CD8-positive, alpha-beta memory T cell (primary cell): ENCODE data around the gene ARHGEF40. TPM values are rescaled to one million over a fixed set of nuclear protein-coding genes. Genes with fewer than 3 reads are reported as not detected.
"Not testable (repeated sequence)": the region's sequence is repeated elsewhere in the genome, so short reads cannot be mapped to it uniquely, and the experiment has no call there.

Experiments
- CTCF ChIA-PET: fragments of 350-600 bp; sonication (Branson Sonifier 250); formaldehyde crosslinking; loops from one replicate; lab custom pipeline; 2021; ENCODE audit warnings: antibody characterized with exemption; lab: Charles Lee
- POLR2A ChIA-PET: fragments of 350-600 bp; sonication (Branson Sonifier 250); formaldehyde crosslinking; loops from one replicate; lab custom pipeline; 2021; ENCODE audit warnings: antibody characterized with exemption; lab: Charles Lee
- DNase-seq, 5 donors: peaks; one replicate each; pipeline versions ENCODE4 v3.0.0 to v3.0.0-alpha.2; 2020 to 2022; ENCODE audit warnings: mixed read lengths in 1 of 5
- H3K27ac ChIP-seq: one replicate; pipeline ENCODE4 v1.7.0; 2013; ENCODE audit warnings: low read depth, mild to moderate bottlenecking, low read length, moderate library complexity
- H3K27me3 ChIP-seq: 2 replicates; pipeline ENCODE4 v1.7.0; 2013; ENCODE audit warnings: low read length, mild to moderate bottlenecking; ENCODE audit not compliant: insufficient read depth, poor library complexity, severe bottlenecking
- H3K36me3 ChIP-seq: 2 replicates; pipeline ENCODE4 v1.7.0; 2013; ENCODE audit warnings: mild to moderate bottlenecking, low read length, moderate library complexity; ENCODE audit not compliant: insufficient read depth
- H3K4me1 ChIP-seq: 2 replicates; pipeline ENCODE4 v1.7.0; 2013; ENCODE audit warnings: mild to moderate bottlenecking, low read length, moderate library complexity; ENCODE audit not compliant: insufficient read depth
- H3K4me3 ChIP-seq: 2 replicates; pipeline ENCODE4 v1.7.0; 2013; ENCODE audit warnings: mild to moderate bottlenecking, low read length
- H3K9me3 ChIP-seq: 2 replicates; pipeline ENCODE4 v1.7.0; 2013; ENCODE audit warnings: mild to moderate bottlenecking, low read length
- H3K27ac Mint-ChIP-seq, 8 donors: one replicate each; pipeline ENCODE4 v1.8.0; 2020 to 2021; ENCODE audit warnings: mixed read lengths in 8 of 8, mild to moderate bottlenecking in 6 of 8, inconsistent platforms in 3 of 8, moderate library complexity in 3 of 8
- H3K27me3 Mint-ChIP-seq, 2 donors: one replicate each; pipeline ENCODE4 v1.8.0; 2020 to 2021; ENCODE audit warnings: mixed read lengths in 2 of 2, mild to moderate bottlenecking in 1 of 2, moderate library complexity in 1 of 2
- H3K36me3 Mint-ChIP-seq, 3 donors: one replicate each; pipeline ENCODE4 v1.8.0; 2020 to 2021; ENCODE audit warnings: mixed read lengths in 3 of 3, inconsistent platforms in 1 of 3, mild to moderate bottlenecking in 1 of 3
- H3K4me1 Mint-ChIP-seq, 3 donors: one replicate each; pipeline ENCODE4 v1.8.0; 2020 to 2021; ENCODE audit warnings: mixed read lengths in 3 of 3, inconsistent platforms in 1 of 3, mild to moderate bottlenecking in 1 of 3
- H3K4me3 Mint-ChIP-seq, 7 donors: one replicate each; pipeline ENCODE4 v1.8.0; 2020 to 2021; ENCODE audit warnings: mixed read lengths in 7 of 7, mild to moderate bottlenecking in 6 of 7, moderate library complexity in 4 of 7, inconsistent platforms in 2 of 7
- H3K9me3 Mint-ChIP-seq, 5 donors: one replicate each; pipeline ENCODE4 v1.8.0; 2020 to 2022; ENCODE audit warnings: mixed read lengths in 5 of 5, mild to moderate bottlenecking in 3 of 5, moderate library complexity in 2 of 5, inconsistent platforms in 1 of 5
- polyA plus RNA-seq: library from polyadenylated mRNA; unstranded; fragments of 300-500 nt; fragmentation: Illumina TruSeq; gene quantifications from one replicate; pipeline ENCODE4 v1.2.3, GENCODE V29; 2021
- total RNA-seq, 2 experiments: library from RNA; stranded (reverse); gene quantifications; one replicate each; pipeline ENCODE4 v1.2.3, GENCODE V29; 2021

The ARHGEF40 gene
- total and polyA plus RNA-seq, 3 experiments from 2014 or later = 0.16 to 0.40 (median 0.39) TPM

DNA sequence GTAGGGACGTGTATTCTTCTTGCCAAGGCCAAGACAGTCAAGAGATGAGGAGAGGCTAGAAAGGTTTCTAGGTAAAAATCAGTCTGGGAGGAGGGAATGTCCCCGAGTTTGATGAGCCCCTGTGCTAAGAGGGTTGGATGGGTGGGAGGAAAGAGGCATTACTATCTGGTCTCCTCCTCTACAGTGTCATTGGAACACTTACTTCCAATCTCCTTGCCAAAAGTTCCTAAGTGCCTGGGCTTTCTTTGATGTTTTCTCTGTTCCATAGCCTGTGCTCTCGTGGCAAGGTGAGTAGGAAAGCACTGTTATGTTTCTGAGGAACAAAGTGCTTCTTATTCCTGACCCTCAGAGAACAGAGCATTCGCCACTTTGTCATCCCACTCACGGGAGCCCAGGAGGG lies 35.4 kb upstream of the ARHGEF40 start, which contains the start of gene RNASE13:
Gene RNASE13 (minus strand): TSS at position 101 of the 400 bp plus-strand sequence. CDS start 519 bp downstream, outside the sequence.
- Histone ChIP-seq H3K27me3 (no peaks in the 10 kb centered on the region), H3K4me1 (no peaks in the 10 kb centered on the region), H3K27ac (no peak within 1 kb of the TSS), H3K9me3 (no peaks in the 10 kb centered on the region), H3K36me3 (no peaks in the 10 kb centered on the region), H3K4me3 (no peak within 1 kb of the TSS)
- Mint-ChIP-seq H3K27ac (peak within 1 kb of the TSS in 1 of 8 donors; percentile 77), H3K4me1 (no peaks in the 10 kb centered on the region), H3K36me3 (no peaks in the 10 kb centered on the region), H3K9me3 (no peaks in the 10 kb centered on the region), H3K27me3 (peaks cover 5 to 7% of the 10 kb centered on the region in 2 donors), H3K4me3 (no peak within 1 kb of the TSS)
- DNase-seq = no peak
- CTCF ChIA-PET = interaction anchor here (2.5 to 6.4 kb wide), 2 partner anchors 20 to 58 kb away, joined by 6 to 54 read pairs; no protein-coding TSS in a partner anchor
- POLR2A ChIA-PET = no interaction called here

GRCh38 chr14:21036751-21037150 lies 33.4 kb upstream of the ARHGEF40 start:
- no peaks in the 10 kb centered on the region for H3K4me1 ChIP-seq
- peaks cover 5 to 11% of the 10 kb centered on the region in 2 donors for H3K27me3 Mint-ChIP-seq
- H3K4me1 Mint-ChIP-seq = no peaks in the 10 kb centered on the region
- H3K27ac Mint-ChIP-seq = no peak overlapping the region
- H3K9me3 Mint-ChIP-seq = no peaks in the 10 kb centered on the region
- H3K27ac ChIP-seq = no peak overlapping the region
- H3K4me3 ChIP-seq = no peak overlapping the region
- ChIA-PET POLR2A (no interaction called here), CTCF (interaction anchor here (1.0 to 6.4 kb wide), 3 partner anchors 22 to 67 kb away, joined by 3 to 54 read pairs (median 8); no protein-coding TSS in a partner anchor)
- no peak overlapping the region for H3K4me3 Mint-ChIP-seq
- H3K27me3 ChIP-seq = no peaks in the 10 kb centered on the region
- no peaks in the 10 kb centered on the region for H3K36me3 Mint-ChIP-seq
- no peak for DNase-seq
- H3K36me3 ChIP-seq = no peaks in the 10 kb centered on the region
- H3K9me3 ChIP-seq = no peaks in the 10 kb centered on the region

- Mint-ChIP-seq H3K27ac (no peak overlapping the region), H3K36me3 (no peaks in the 10 kb centered on the region), H3K9me3 (no peaks in the 10 kb centered on the region), H3K4me3 (no peak overlapping the region), H3K4me1 (no peaks in the 10 kb centered on the region), H3K27me3 (peaks cover 5 to 16% of the 10 kb centered on the region in 2 donors)
- CTCF ChIA-PET = interaction anchor here (1.0 to 6.4 kb wide), 2 partner anchors 22 to 66 kb away, joined by 3 to 54 read pairs; no protein-coding TSS in a partner anchor
- no peak for DNase-seq
- no peaks in the 10 kb centered on the region for H3K27me3 ChIP-seq
- POLR2A ChIA-PET = no interaction called here
- H3K27ac ChIP-seq = no peak overlapping the region
- no peaks in the 10 kb centered on the region for H3K36me3 ChIP-seq
- H3K4me1 ChIP-seq = no peaks in the 10 kb centered on the region
- no peaks in the 10 kb centered on the region for H3K9me3 ChIP-seq
- no peak overlapping the region for H3K4me3 ChIP-seq
These were observed 32.9 kb upstream of the ARHGEF40 start for GRCh38 chr14:21037156-21037555.

DNA sequence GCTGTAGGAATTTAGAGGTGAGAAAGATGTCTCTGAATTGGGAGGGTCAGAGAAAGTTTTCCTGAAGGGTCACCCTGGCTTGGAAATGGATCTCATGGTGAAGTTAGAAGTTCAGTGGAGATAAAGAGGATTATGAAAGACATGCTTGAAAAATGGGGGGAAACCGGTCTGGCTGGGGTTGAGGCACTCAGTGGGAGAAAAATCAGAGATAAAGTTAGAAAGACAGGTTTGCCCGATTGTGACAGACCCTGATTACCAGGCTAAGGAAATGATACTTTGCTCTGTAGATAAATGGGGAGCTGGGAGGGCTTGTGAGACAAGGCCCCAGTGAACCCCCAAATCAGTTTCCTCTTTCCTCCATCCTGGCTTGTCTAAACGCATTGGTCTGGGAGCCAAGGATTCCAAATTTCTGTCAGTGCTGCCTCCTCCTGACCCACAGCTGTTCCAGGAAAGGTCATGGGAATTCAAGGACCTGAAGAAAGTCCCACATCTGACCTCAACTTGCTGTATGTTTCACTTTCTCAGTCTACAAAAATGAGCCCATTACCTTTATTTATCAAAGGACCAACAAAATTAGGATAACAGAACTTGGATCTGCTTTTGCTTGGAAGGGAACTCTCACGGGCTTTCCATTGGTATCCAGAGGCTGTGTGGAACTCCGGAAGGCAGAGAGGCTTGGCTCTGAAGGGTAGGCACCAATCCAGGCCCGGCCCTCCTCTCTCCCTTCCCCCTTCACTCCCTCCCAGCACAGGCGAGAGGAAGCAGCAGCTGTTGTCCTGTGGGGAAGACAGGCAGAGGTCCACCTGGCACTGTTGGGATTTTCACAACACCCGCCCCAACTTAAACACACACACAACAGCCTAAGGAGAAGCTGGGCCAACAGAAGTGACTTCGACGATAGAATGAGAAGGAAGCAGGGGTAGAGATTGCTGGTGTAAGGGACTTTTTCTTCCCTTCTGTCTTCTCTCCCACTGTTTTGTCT lies 31.4 kb upstream of the ARHGEF40 start:
- Mint-ChIP-seq H3K4me3 (no peak overlapping the region), H3K27me3 (peaks cover 10 to 26% of the 10 kb centered on the region in 2 donors), H3K4me1 (no peaks in the 10 kb centered on the region), H3K36me3 (no peaks in the 10 kb centered on the region), H3K9me3 (no peaks in the 10 kb centered on the region), H3K27ac (no peak overlapping the region)
- DNase-seq = no peak
- no peaks in the 10 kb centered on the region for H3K36me3 ChIP-seq
- no peak overlapping the region for H3K27ac ChIP-seq
- CTCF ChIA-PET = interaction anchor here (1.6 to 4.8 kb wide), 4 partner anchors 15 to 68 kb away, joined by 3 to 133 read pairs (median 11); partner anchors contain the start of gene NDRG2
- H3K9me3 ChIP-seq = no peaks in the 10 kb centered on the region
- POLR2A ChIA-PET = interaction anchor here (1.1 kb wide), 1 partner anchor 24 kb away, joined by 3 read pairs; no protein-coding TSS in a partner anchor
- no peaks in the 10 kb centered on the region for H3K27me3 ChIP-seq
- no peaks in the 10 kb centered on the region for H3K4me1 ChIP-seq
- no peak overlapping the region for H3K4me3 ChIP-seq

GRCh38 chr14:21039585-21040369 lies 30.3 kb upstream of the ARHGEF40 start:
- CTCF ChIA-PET = interaction anchor here (0.8 to 4.8 kb wide), 15 partner anchors 8 to 70 kb away, joined by 3 to 133 read pairs (median 4); partner anchors contain the start of genes NDRG2 and TPPP2
- no peaks in the 10 kb centered on the region for H3K36me3 ChIP-seq
- Mint-ChIP-seq H3K9me3 (no peaks in the 10 kb centered on the region), H3K36me3 (no peaks in the 10 kb centered on the region), H3K4me1 (peaks cover 6 to 8% (median 8%) of the 10 kb centered on the region in 3 donors), H3K27me3 (peaks cover 12 to 30% of the 10 kb centered on the region in 2 donors), H3K4me3 (no peak overlapping the region), H3K27ac (no peak overlapping the region)
- DNase-seq = peak in 3 of 5 donors; percentile 24 to 53 (median 53)
- peaks cover 6% of the 10 kb centered on the region for H3K4me1 ChIP-seq
- H3K9me3 ChIP-seq = no peaks in the 10 kb centered on the region
- no peak overlapping the region for H3K4me3 ChIP-seq
- POLR2A ChIA-PET = interaction anchor here (1.1 to 1.2 kb wide), 2 partner anchors 25 kb away, joined by 3 to 6 read pairs; no protein-coding TSS in a partner anchor
- H3K27ac ChIP-seq = no peak overlapping the region
- H3K27me3 ChIP-seq = no peaks in the 10 kb centered on the region

DNA sequence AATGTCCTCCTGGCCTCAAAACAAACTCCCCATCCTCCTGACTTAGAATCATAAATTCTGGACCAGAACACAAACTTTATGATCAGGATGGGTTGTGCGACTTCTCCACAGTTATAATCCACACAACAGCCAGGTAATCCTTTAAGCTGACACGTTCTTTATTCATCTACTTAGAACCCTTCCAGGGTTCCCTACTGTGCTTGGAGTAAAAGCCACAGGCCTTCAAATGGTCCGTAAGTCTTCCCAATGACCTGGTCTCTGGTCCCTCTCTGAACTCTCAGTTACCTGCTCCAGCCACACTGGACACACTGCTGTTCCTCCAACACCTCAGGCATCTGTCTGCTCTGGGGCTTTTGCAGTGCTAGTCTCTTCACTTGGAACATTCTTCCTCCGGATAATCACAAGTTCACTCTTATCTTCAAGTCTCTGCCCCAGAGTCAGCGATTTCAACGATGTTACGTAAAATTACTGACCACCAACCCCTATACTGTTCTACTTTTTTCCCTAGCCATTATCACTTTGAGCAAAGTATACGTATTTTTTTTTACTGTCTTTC lies 29.7 kb upstream of the ARHGEF40 start:
- Mint-ChIP-seq H3K27ac (no peak overlapping the region), H3K9me3 (no peaks in the 10 kb centered on the region), H3K4me3 (no peak overlapping the region), H3K27me3 (peaks cover 12 to 37% of the 10 kb centered on the region in 2 donors), H3K4me1 (peaks cover 6 to 11% (median 9%) of the 10 kb centered on the region in 3 donors), H3K36me3 (no peaks in the 10 kb centered on the region)
- Histone ChIP-seq H3K4me1 (peaks cover 6% of the 10 kb centered on the region), H3K27me3 (no peaks in the 10 kb centered on the region), H3K27ac (no peak overlapping the region), H3K9me3 (no peaks in the 10 kb centered on the region), H3K36me3 (no peaks in the 10 kb centered on the region), H3K4me3 (no peak overlapping the region)
- CTCF ChIA-PET = interaction anchor here (0.8 to 4.8 kb wide), 15 partner anchors 9 to 69 kb away, joined by 3 to 133 read pairs (median 4); partner anchors contain the start of genes NDRG2 and TPPP2
- DNase-seq = no peak
- POLR2A ChIA-PET = interaction anchor here (1.2 kb wide), 1 partner anchor 26 kb away, joined by 6 read pairs; no protein-coding TSS in a partner anchor

DNA sequence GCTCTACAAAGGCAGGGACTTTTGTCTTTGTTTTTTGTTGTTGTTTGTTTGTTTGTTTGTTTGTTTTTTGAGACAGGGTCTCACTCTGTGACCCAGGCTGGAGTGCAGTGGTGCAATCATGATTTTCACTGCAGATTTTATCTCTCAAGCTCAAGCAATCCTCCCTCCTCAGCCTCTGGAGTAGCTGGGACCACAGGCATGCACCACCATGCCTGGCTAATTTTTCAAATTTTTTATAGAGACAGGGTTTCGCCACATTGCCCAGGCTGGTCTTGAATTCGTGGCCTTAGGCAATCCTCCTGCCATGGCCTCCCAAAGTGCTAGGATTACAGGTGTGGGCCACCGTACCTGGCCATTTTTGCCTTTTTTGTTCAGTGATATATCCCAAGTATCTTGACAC lies 29.2 kb upstream of the ARHGEF40 start:
- H3K36me3 ChIP-seq, H3K36me3 Mint-ChIP-seq, H3K27ac ChIP-seq, H3K4me3 Mint-ChIP-seq, H3K9me3 Mint-ChIP-seq, H3K4me1 ChIP-seq, H3K9me3 ChIP-seq, H3K27ac Mint-ChIP-seq, H3K27me3 ChIP-seq, DNase-seq, H3K4me3 ChIP-seq: not testable (repeated sequence)
- ChIA-PET CTCF (interaction anchor here (1.0 to 4.8 kb wide), 10 partner anchors 17 to 66 kb away, joined by 3 to 133 read pairs (median 7); partner anchors contain the start of gene NDRG2), POLR2A (interaction anchor here (1.2 kb wide), 1 partner anchor 26 kb away, joined by 6 read pairs; no protein-coding TSS in a partner anchor)
- Mint-ChIP-seq H3K4me1 (peaks cover 6 to 11% (median 9%) of the 10 kb centered on the region in 3 donors), H3K27me3 (peaks cover 12 to 39% of the 10 kb centered on the region in 2 donors)
